ENCODE results near the gene WDR90. TPM values are rescaled to one million over a fixed set of nuclear protein-coding genes. Genes with fewer than 3 reads are reported as not detected.

Gene WDR90
- total and polyA plus RNA-seq, 2 of the 13 experiments (the other 11 are each of a cell fraction or from before 2014, with no cell fraction given), result 14.9 to 28.9 TPM

GRCh38 chr16:648781-649589 lies at the start of gene WDR90 (continued):
- TF ChIP-seq ZBTB40 (IDR thresholded peaks at IDR 0.05), result no peak
- TF ChIP-seq ZBTB40 (CRISPR knock-in tag; IDR thresholded peaks at IDR 0.05), result peak; percentile 88
- TF ChIP-seq NCOA1 (CRISPR knock-in tag; IDR thresholded peaks at IDR 0.05), result peak; percentile 93
- TF ChIP-seq ONECUT2 (CRISPR knock-in tag; IDR thresholded peaks at IDR 0.05), result no peak
- TF ChIP-seq ARHGAP35 (CRISPR knock-in tag; IDR thresholded peaks at IDR 0.05; ENCODE audit: borderline replicate concordance), result peak; percentile 75; the same call in 1 of the 2 replicates
- peak; percentile 94 for TF ChIP-seq ZNF329 (CRISPR knock-in tag; IDR thresholded peaks at IDR 0.05; ENCODE audit: low read depth)
- TF ChIP-seq GFI1 (CRISPR knock-in tag; IDR thresholded peaks at IDR 0.05; ENCODE audit: borderline replicate concordance), result peak; percentile 55; the same call in 1 of the 2 replicates
- TF ChIP-seq SRSF4 (IDR thresholded peaks at IDR 0.05; ENCODE audit: low read depth, low read length, poor library complexity, severe bottlenecking), result no peak
- peak; percentile 97; the same call in 1 of the 2 replicates for TF ChIP-seq ZNF235 (CRISPR knock-in tag; IDR thresholded peaks at IDR 0.05; ENCODE audit: borderline replicate concordance)
- peak; percentile 100 for TF ChIP-seq MXI1 (IDR thresholded peaks at IDR 0.05; ENCODE audit: borderline replicate concordance, low read depth, low read length)
- peak; percentile 81 for TF ChIP-seq DMAP1 (CRISPR knock-in tag; IDR thresholded peaks at IDR 0.05)
- TF ChIP-seq U2AF2 (IDR thresholded peaks at IDR 0.05; ENCODE audit: low read depth, low read length), result no peak
- TF ChIP-seq ZNF362 (CRISPR knock-in tag; IDR thresholded peaks at IDR 0.05; ENCODE audit: borderline replicate concordance), result peak; percentile 51; the same call in 1 of the 2 replicates
- peak; percentile 66 for TF ChIP-seq ZBTB20 (CRISPR knock-in tag; IDR thresholded peaks at IDR 0.05; ENCODE audit: borderline replicate concordance, low read depth)
- peak; percentile 48; the same call in 1 of the 2 replicates for TF ChIP-seq STAT5B (CRISPR knock-in tag; IDR thresholded peaks at IDR 0.05)
- peak; percentile 88 for TF ChIP-seq TARDBP (CRISPR knock-in tag; IDR thresholded peaks at IDR 0.05)
- TF ChIP-seq ATM (IDR thresholded peaks at IDR 0.05; ENCODE audit: borderline replicate concordance), result no peak
- TF ChIP-seq ZEB1 (IDR thresholded peaks at IDR 0.05; ENCODE audit: insufficient replicate concordance, low read depth), result no peak
- TF ChIP-seq RAD21 (CRISPR knock-in tag; IDR thresholded peaks at IDR 0.05), result peak; percentile 54; the same call in 1 of the 2 replicates
- TF ChIP-seq CEBPG (CRISPR knock-in tag; IDR thresholded peaks at IDR 0.05), result peak; percentile 47
- peak; percentile 86; the same call in 1 of the 2 replicates for TF ChIP-seq ARID2 (CRISPR knock-in tag; IDR thresholded peaks at IDR 0.05; ENCODE audit: borderline replicate concordance)
